Endothelial cell of umbilical vein (primary cell): ENCODE results near the gene NFATC1. TPM values are rescaled to one million over a fixed set of nuclear protein-coding genes. Genes with fewer than 3 reads are reported as not detected.

Experiments
- BruUV-seq: library from RNA; stranded (reverse); fragments of 400-500 nt; replicated peaks from 2 replicates; lab custom pipeline; 2021; lab: Mats Ljungman, UMichigan
- CTCF ChIA-PET: fragments of 300-600, 350-600 bp; sonication (Branson Sonifier 250); formaldehyde crosslinking; loops from one replicate; lab custom pipeline; 2021; ENCODE audit warnings: antibody characterized with exemption, inconsistent platforms; lab: Charles Lee
- POLR2A ChIA-PET: fragments of 300-600, 350-600 bp; sonication (Branson Sonifier 250); formaldehyde crosslinking; loops from one replicate; lab custom pipeline; 2021; ENCODE audit warnings: antibody characterized with exemption, inconsistent platforms; lab: Charles Lee
- DNase-seq: peaks from one replicate; pipeline ENCODE4 v3.0.0-alpha.2; 2011; ENCODE audit warnings: low read depth, low spot score
- FAIRE-seq: peaks from 2 replicates; lab custom pipeline; 2011; peaks lifted over from hg19 to GRCh38; lab: Jason Lieb, UNC
- H2AFZ ChIP-seq: 2 replicates; pipeline ENCODE4 v1.6.0; 2012; ENCODE audit warnings: low read depth, low read length, control low read depth, inconsistent platforms
- H3K27ac ChIP-seq: 2 replicates; pipeline ENCODE4 v1.5.1; 2011; ENCODE audit warnings: low read depth, mild to moderate bottlenecking, control low read depth, low read length, moderate library complexity; ENCODE audit not compliant: insufficient read depth
- H3K27me3 ChIP-seq, 2 experiments: 2 replicates each; pipeline versions ENCODE4 v1.6.0 to v1.6.1; 2011; ENCODE audit warnings: low read length in 2 of 2, mixed read lengths in 1 of 2; ENCODE audit not compliant: control insufficient read depth in 2 of 2, insufficient read depth in 2 of 2
- H3K36me3 ChIP-seq, 2 experiments: 2 replicates in 1 of 2; 3 replicates in 1 of 2; pipeline ENCODE4 v1.5.1; 2011; ENCODE audit warnings: low read length in 2 of 2, mild to moderate bottlenecking in 1 of 2, moderate library complexity in 1 of 2; ENCODE audit not compliant: control insufficient read depth in 2 of 2, insufficient read depth in 2 of 2; ENCODE audit errors: extremely low read depth in 1 of 2
- H3K4me1 ChIP-seq: 3 replicates; pipeline ENCODE4 v1.5.1; 2011; ENCODE audit warnings: mild to moderate bottlenecking, low read length; ENCODE audit not compliant: control insufficient read depth, insufficient read depth; ENCODE audit errors: extremely low read depth
- H3K4me2 ChIP-seq: 2 replicates; pipeline ENCODE4 v1.6.1; 2011; ENCODE audit warnings: low read length, control low read depth, mixed read lengths; ENCODE audit not compliant: insufficient read depth
- H3K4me3 ChIP-seq, 3 experiments: fragments of 200-600 bp in 1 of 3; sonication (generic), shearing (Covaris generic) in 1 of 3; replicated peaks in 1 of 3; 2 replicates each; pipeline ENCODE4 v1.5.1; 2011 to 2016; ENCODE audit warnings: control low read depth in 3 of 3, low read length in 3 of 3, mild to moderate bottlenecking in 2 of 3, inconsistent platforms in 1 of 3, low read depth in 1 of 3, moderate library complexity in 1 of 3; ENCODE audit not compliant: insufficient read depth in 1 of 3
- H3K79me2 ChIP-seq: 2 replicates; pipeline ENCODE4 v1.6.0; 2012; ENCODE audit warnings: low read length, inconsistent platforms; ENCODE audit not compliant: control insufficient read depth, insufficient read depth
- H3K9ac ChIP-seq: replicated peaks from 2 replicates; pipeline ENCODE3; 2011; ENCODE audit warnings: low read length, control low read depth; ENCODE audit not compliant: insufficient read depth; ENCODE audit errors: extremely low read depth
- H3K9me1 ChIP-seq: replicated peaks from 3 replicates; pipeline ENCODE4 v1.6.0; 2011; ENCODE audit warnings: mild to moderate bottlenecking, low read length; ENCODE audit not compliant: control insufficient read depth, insufficient read depth; ENCODE audit errors: extremely low read depth
- H3K9me3 ChIP-seq: replicated peaks from 2 replicates; pipeline ENCODE4 v1.5.1; 2012; ENCODE audit warnings: low read length, inconsistent platforms; ENCODE audit not compliant: control insufficient read depth, insufficient read depth
- H4K20me1 ChIP-seq: replicated peaks from 2 replicates; pipeline ENCODE3; 2011; ENCODE audit warnings: mild to moderate bottlenecking, low read length; ENCODE audit not compliant: control insufficient read depth, insufficient read depth; ENCODE audit errors: extremely low read depth
- EZH2 ChIP-seq: IDR thresholded peaks from 2 replicates; pipeline ENCODE4 v1.6.1; 2012; ENCODE audit warnings: borderline replicate concordance, low read depth, mild to moderate bottlenecking, moderate library complexity, low read length, inconsistent platforms; ENCODE audit not compliant: severe bottlenecking
- JUN ChIP-seq: IDR thresholded peaks from 2 replicates; pipeline ENCODE4 v1.6.1; 2011; ENCODE audit warnings: borderline replicate concordance, low read depth; ENCODE audit not compliant: insufficient read length, insufficient read depth
- MAX ChIP-seq: IDR thresholded peaks from 2 replicates; pipeline ENCODE4 v1.6.1; 2011; ENCODE audit not compliant: insufficient read depth, insufficient read length
- MYC ChIP-seq: IDR thresholded peaks from one replicate; pipeline ENCODE4 v1.6.1; 2011; ENCODE audit warnings: mild to moderate bottlenecking, low read depth, low read length
- POLR2A ChIP-seq: IDR thresholded peaks from 2 replicates; pipeline ENCODE4 v1.6.1; 2012; ENCODE audit warnings: low read depth, mild to moderate bottlenecking, control low read depth, low read length
- POLR2AphosphoS5 ChIP-seq: IDR thresholded peaks from 2 replicates; pipeline ENCODE4 v1.6.1; 2012; ENCODE audit warnings: low read depth, mild to moderate bottlenecking, control low read depth, low read length, moderate library complexity; ENCODE audit not compliant: insufficient read depth
- dilution Hi-C: fragments of 300-500 bp; cut with MboI; formaldehyde crosslinking; loops from one replicate; pipeline ENCODE4 v1.15.0; 2019; ENCODE audit warnings: low sequenced_read_pairs; ENCODE audit not compliant: extremely low pct_ligation_motif_present
- intact Hi-C: fragments of 100-400 bp; cut with micrococcal nuclease; formaldehyde crosslinking; loops from one replicate; pipeline ENCODE4 v1.10.0; 2022
- polyA plus RNA-seq, 4 experiments: library from polyadenylated mRNA; depleted of rRNA in 3 of 4; stranded (reverse) in 3 of 4; unstranded in 1 of 4; fragments of >200 nt; gene quantifications; 2 replicates each; pipeline versions ENCODE4 v1.2.1 to v1.2.3, GENCODE V29; 2011 to 2012; ENCODE audit warnings: missing spikeins in 1 of 4
- total RNA-seq: library from RNA; stranded (reverse); gene quantifications from 2 replicates; pipeline ENCODE4 v1.2.3, GENCODE V29; 2021
- TF ChIP-seq, protein P1 (sequence below), 2 donors: IDR thresholded peaks; 1 replicate in 1 of 2; 2 replicates in 1 of 2; pipeline ENCODE4 v1.5.1; 2011; ENCODE audit warnings: low read length in 2 of 2, mild to moderate bottlenecking in 2 of 2, moderate library complexity in 2 of 2, control low read depth in 1 of 2, inconsistent platforms in 1 of 2, low read depth in 1 of 2; ENCODE audit not compliant: insufficient read depth in 1 of 2; ENCODE audit errors: extremely low read depth in 1 of 2

Gene NFATC1
- total and polyA plus RNA-seq, 2 donors (not counting 3 experiments of a cell fraction or from before 2014, with no cell fraction given) = 11.1 to 30.0 TPM

DNA sequence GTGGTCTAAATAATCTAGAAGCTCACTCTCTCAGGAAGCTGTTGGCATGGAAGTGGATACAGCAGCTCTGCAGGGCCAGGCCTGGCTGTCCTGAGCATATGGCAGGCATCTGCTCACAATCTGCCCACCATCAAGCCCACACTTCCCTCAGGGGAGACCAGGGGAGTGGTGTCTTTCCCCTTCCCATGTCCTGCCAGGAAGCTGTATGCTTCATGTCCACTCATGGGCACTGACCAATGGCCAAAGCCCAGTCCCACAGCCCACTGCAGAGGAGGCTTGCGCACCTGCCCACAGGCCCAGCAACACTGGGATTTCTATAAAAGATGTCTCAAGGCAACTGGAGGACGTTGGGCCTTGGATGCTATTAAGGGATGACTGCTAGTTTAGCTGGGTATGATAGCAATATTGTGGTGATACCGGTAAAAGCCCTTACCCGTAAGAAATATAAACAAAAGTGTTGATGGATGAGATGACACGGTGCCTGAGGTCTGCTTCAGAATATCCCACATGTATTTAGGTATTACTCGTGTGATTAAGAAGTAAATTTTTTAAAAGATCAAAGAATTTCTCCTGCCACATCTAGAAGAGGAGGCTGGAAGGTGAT is 177.2 kb downstream of the NFATC1 start:
- intact Hi-C loops (no loop called here), dilution Hi-C loops (no loop called here)
- Histone ChIP-seq H3K9me3 (no peaks in the 10 kb centered on the region), H3K9me1 (no peaks in the 10 kb centered on the region), H4K20me1 (no peaks in the 10 kb centered on the region), H3K36me3 (no peaks in the 10 kb centered on the region), H3K9ac (no peak overlapping the region), H3K79me2 (no peaks in the 10 kb centered on the region), H3K4me2 (no peak overlapping the region), H3K27ac (no peak overlapping the region), H3K4me1 (peaks cover 3% of the 10 kb centered on the region), H2AFZ (no peak overlapping the region), H3K27me3 (no peaks in the 10 kb centered on the region), H3K4me3 (no peak overlapping the region)
- POLR2A ChIA-PET = no interaction called here
- no TSS peak for BruUV-seq
- DNase-seq = no peak
- no peak for FAIRE-seq
- CTCF ChIA-PET = no interaction called here
- no peak for TF ChIP-seq EZH2
- no peak for TF ChIP-seq MAX
- no peak for TF ChIP-seq MYC
- TF ChIP-seq, protein P1, sequence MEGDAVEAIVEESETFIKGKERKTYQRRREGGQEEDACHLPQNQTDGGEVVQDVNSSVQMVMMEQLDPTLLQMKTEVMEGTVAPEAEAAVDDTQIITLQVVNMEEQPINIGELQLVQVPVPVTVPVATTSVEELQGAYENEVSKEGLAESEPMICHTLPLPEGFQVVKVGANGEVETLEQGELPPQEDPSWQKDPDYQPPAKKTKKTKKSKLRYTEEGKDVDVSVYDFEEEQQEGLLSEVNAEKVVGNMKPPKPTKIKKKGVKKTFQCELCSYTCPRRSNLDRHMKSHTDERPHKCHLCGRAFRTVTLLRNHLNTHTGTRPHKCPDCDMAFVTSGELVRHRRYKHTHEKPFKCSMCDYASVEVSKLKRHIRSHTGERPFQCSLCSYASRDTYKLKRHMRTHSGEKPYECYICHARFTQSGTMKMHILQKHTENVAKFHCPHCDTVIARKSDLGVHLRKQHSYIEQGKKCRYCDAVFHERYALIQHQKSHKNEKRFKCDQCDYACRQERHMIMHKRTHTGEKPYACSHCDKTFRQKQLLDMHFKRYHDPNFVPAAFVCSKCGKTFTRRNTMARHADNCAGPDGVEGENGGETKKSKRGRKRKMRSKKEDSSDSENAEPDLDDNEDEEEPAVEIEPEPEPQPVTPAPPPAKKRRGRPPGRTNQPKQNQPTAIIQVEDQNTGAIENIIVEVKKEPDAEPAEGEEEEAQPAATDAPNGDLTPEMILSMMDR (IDR thresholded peaks at IDR 0.05; ENCODE audit: extremely low read depth in 1 of 2, insufficient read depth in 1 of 2, low read depth in 1 of 2, low read length in 2 of 2) = no peak
- no peak for TF ChIP-seq POLR2AphosphoS5
- no peak for TF ChIP-seq JUN
- no peak for TF ChIP-seq POLR2A
